HEK293 (cell line): ENCODE results near the gene CYP2C18.

Experiments used
- CTCF ChIA-PET: fragments of 350-600 bp; formaldehyde crosslinking; extraction: SDS; loops from one replicate; lab custom pipeline; 2021; ENCODE audit warnings: antibody characterized with exemption; lab: Yijun Ruan, JAX
- POLR2A ChIA-PET: fragments of 300-600 bp; formaldehyde crosslinking; extraction: SDS; loops from one replicate; lab custom pipeline; 2020; ENCODE audit warnings: antibody characterized with exemption, inconsistent platforms; lab: Yijun Ruan, JAX
- H3K27ac ChIP-seq: fragments of 200-500 bp; sonication (Bioruptor generic); 2 replicates; pipeline ENCODE4 v1.5.1; 2014; ENCODE audit warnings: low read depth, low read length, control low read depth, inconsistent platforms; ENCODE audit errors: extremely low read depth
- H3K36me3 ChIP-seq, 2 experiments: fragments of 200-500 bp in 1 of 2; sonication (Bioruptor generic) in 1 of 2; 1 replicate in 1 of 2; 2 replicates in 1 of 2; pipeline ENCODE4 v1.5.1; 2014 to 2017; ENCODE audit warnings: inconsistent platforms in 2 of 2, low read length in 2 of 2; ENCODE audit not compliant: control insufficient read depth in 2 of 2, insufficient read depth in 1 of 2
- H3K4me1 ChIP-seq: fragments of 200-500 bp; sonication (Bioruptor generic); 2 replicates; pipeline ENCODE4 v1.5.1; 2014; ENCODE audit warnings: mild to moderate bottlenecking, low read length, inconsistent platforms; ENCODE audit not compliant: control insufficient read depth, insufficient read depth
- H3K4me3 ChIP-seq: 2 replicates; pipeline ENCODE4 v1.5.1; 2011; ENCODE audit warnings: low read depth, mild to moderate bottlenecking, control low read depth, low read length, moderate library complexity
- H3K9me3 ChIP-seq: fragments of 200-500 bp; sonication (Bioruptor generic); 2 replicates; pipeline ENCODE4 v1.5.1; 2014; ENCODE audit warnings: low read depth, low read length, inconsistent platforms; ENCODE audit not compliant: control insufficient read depth, insufficient read depth
- PRDM6 ChIP-seq: fragments of 450-650 bp; formaldehyde crosslinking; IDR thresholded peaks from 2 replicates; pipeline ENCODE4 v1.5.1; 2017; ENCODE audit warnings: missing biosample characterization, missing genetic modification characterization
- TSHZ1 ChIP-seq: fragments of 450-650 bp; formaldehyde crosslinking; IDR thresholded peaks from 2 replicates; pipeline ENCODE4 v1.5.1; 2016; ENCODE audit warnings: missing biosample characterization, missing genetic modification characterization, borderline replicate concordance
- WT1 ChIP-seq: fragments of 450-650 bp; formaldehyde crosslinking; IDR thresholded peaks from 2 replicates; pipeline ENCODE4 v1.5.1; 2016; ENCODE audit warnings: missing biosample characterization, missing genetic modification characterization
- ZNF140 ChIP-seq: fragments of 450-650 bp; formaldehyde crosslinking; IDR thresholded peaks from 2 replicates; pipeline ENCODE4 v1.5.1; 2016; ENCODE audit warnings: missing biosample characterization, missing genetic modification characterization
- ZNF280C ChIP-seq: fragments of 450-650 bp; formaldehyde crosslinking; IDR thresholded peaks from 2 replicates; pipeline ENCODE4 v1.5.1; 2016; ENCODE audit warnings: missing biosample characterization, missing genetic modification characterization
- ZNF398 ChIP-seq: fragments of 450-650 bp; formaldehyde crosslinking; IDR thresholded peaks from 2 replicates; pipeline ENCODE4 v1.5.1; 2017; ENCODE audit warnings: missing biosample characterization, missing genetic modification characterization
- ZNF843 ChIP-seq: fragments of 450-650 bp; formaldehyde crosslinking; IDR thresholded peaks from 2 replicates; pipeline ENCODE4 v1.5.1; 2016; ENCODE audit warnings: missing biosample characterization, missing genetic modification characterization

Gene CYP2C18

GRCh38 chr10:94757916-94758315 lies 74.4 kb downstream of the CYP2C18 start:
- POLR2A ChIA-PET = no interaction called here
- H3K4me3 ChIP-seq = no peak overlapping the region
- CTCF ChIA-PET = no interaction called here

More at GRCh38 chr10:94757916-94758315, 74.4 kb downstream of the CYP2C18 start:
- no peak overlapping the region for H3K27ac ChIP-seq
- no peak for TF ChIP-seq ZNF140
- TF ChIP-seq ZNF398 (tag by site-specific recombination) = no peak
- TF ChIP-seq PRDM6 (tag by site-specific recombination) = no peak
- TF ChIP-seq TSHZ1 (tag by site-specific recombination) = no peak
- TF ChIP-seq WT1 (tag by site-specific recombination) = no peak
- no peak for TF ChIP-seq ZNF280C
- TF ChIP-seq ZNF843 = no peak
- H3K4me1 ChIP-seq = no peaks in the 10 kb centered on the region
- no peaks in the 10 kb centered on the region for H3K9me3 ChIP-seq
- H3K36me3 ChIP-seq = no peaks in the 10 kb centered on the region
